ENCODE data around the gene EGFR. TPM values are rescaled to one million over a fixed set of nuclear protein-coding genes. Genes with fewer than 3 reads are reported as not detected.

Gene EGFR
- total RNA-seq, 1 donor from 2014 or later: 5.0 TPM

GRCh38 chr7:55224810-55225209 is 206.0 kb downstream of the EGFR start:
- H3K4me1 Mint-ChIP-seq (ENCODE audit: unreplicated experiment): peaks cover 6% of the 10 kb centered on the region
- H3K36me3 Mint-ChIP-seq (ENCODE audit: low read depth, unreplicated experiment): no peaks in the 10 kb centered on the region
- no peak overlapping the region for H3K27ac Mint-ChIP-seq (ENCODE audit: unreplicated experiment)
- no peak for DNase-seq (ENCODE audit: low spot score)
- H3K27me3 Mint-ChIP-seq (ENCODE audit: unreplicated experiment): peaks cover 1% of the 10 kb centered on the region
- H3K9me3 Mint-ChIP-seq (ENCODE audit: unreplicated experiment): no peaks in the 10 kb centered on the region
- no peak overlapping the region for H3K4me3 Mint-ChIP-seq (ENCODE audit: unreplicated experiment)
- no peak for TF ChIP-seq CTCF (IDR thresholded peaks at IDR 0.05; ENCODE audit: unreplicated experiment)

GRCh38 chr7:55230014-55230413 is 211.2 kb downstream of the EGFR start:
- DNase-seq (ENCODE audit: low spot score): no peak
- no peak overlapping the region for H3K4me3 Mint-ChIP-seq (ENCODE audit: unreplicated experiment)
- no peak for TF ChIP-seq CTCF (IDR thresholded peaks at IDR 0.05; ENCODE audit: unreplicated experiment)
- H3K9me3 Mint-ChIP-seq (ENCODE audit: unreplicated experiment): no peaks in the 10 kb centered on the region
- H3K4me1 Mint-ChIP-seq (ENCODE audit: unreplicated experiment): no peaks in the 10 kb centered on the region
- no peaks in the 10 kb centered on the region for H3K36me3 Mint-ChIP-seq (ENCODE audit: low read depth, unreplicated experiment)
- H3K27ac Mint-ChIP-seq (ENCODE audit: unreplicated experiment): no peak overlapping the region
- H3K27me3 Mint-ChIP-seq (ENCODE audit: unreplicated experiment): peaks cover 5% of the 10 kb centered on the region

GRCh38 chr7:55231736-55232280 is 213.0 kb downstream of the EGFR start:
- Mint-ChIP-seq H3K4me1 (ENCODE audit: unreplicated experiment) (no peaks in the 10 kb centered on the region), H3K9me3 (ENCODE audit: unreplicated experiment) (no peaks in the 10 kb centered on the region), H3K27me3 (ENCODE audit: unreplicated experiment) (peaks cover 5% of the 10 kb centered on the region), H3K36me3 (ENCODE audit: low read depth, unreplicated experiment) (no peaks in the 10 kb centered on the region), H3K27ac (ENCODE audit: unreplicated experiment) (no peak overlapping the region), H3K4me3 (ENCODE audit: unreplicated experiment) (no peak overlapping the region)
- DNase-seq (ENCODE audit: low spot score): no peak
- no peak for TF ChIP-seq CTCF (IDR thresholded peaks at IDR 0.05; ENCODE audit: unreplicated experiment)

GRCh38 chr7:55233001-55233400 is 214.2 kb downstream of the EGFR start:
- no peak overlapping the region for H3K27ac Mint-ChIP-seq (ENCODE audit: unreplicated experiment)
- no peaks in the 10 kb centered on the region for H3K4me1 Mint-ChIP-seq (ENCODE audit: unreplicated experiment)
- no peak for DNase-seq (ENCODE audit: low spot score)
- no peaks in the 10 kb centered on the region for H3K9me3 Mint-ChIP-seq (ENCODE audit: unreplicated experiment)
- peaks cover 5% of the 10 kb centered on the region for H3K27me3 Mint-ChIP-seq (ENCODE audit: unreplicated experiment)
- no peak overlapping the region for H3K4me3 Mint-ChIP-seq (ENCODE audit: unreplicated experiment)
- H3K36me3 Mint-ChIP-seq (ENCODE audit: low read depth, unreplicated experiment): no peaks in the 10 kb centered on the region
- no peak for TF ChIP-seq CTCF (IDR thresholded peaks at IDR 0.05; ENCODE audit: unreplicated experiment)

- H3K4me3 Mint-ChIP-seq (ENCODE audit: unreplicated experiment): no peak overlapping the region
- peaks cover 5% of the 10 kb centered on the region for H3K27me3 Mint-ChIP-seq (ENCODE audit: unreplicated experiment)
- no peak for DNase-seq (ENCODE audit: low spot score)
- no peak overlapping the region for H3K27ac Mint-ChIP-seq (ENCODE audit: unreplicated experiment)
- no peak for TF ChIP-seq CTCF (IDR thresholded peaks at IDR 0.05; ENCODE audit: unreplicated experiment)
- no peaks in the 10 kb centered on the region for H3K9me3 Mint-ChIP-seq (ENCODE audit: unreplicated experiment)
- H3K4me1 Mint-ChIP-seq (ENCODE audit: unreplicated experiment): no peaks in the 10 kb centered on the region
- H3K36me3 Mint-ChIP-seq (ENCODE audit: low read depth, unreplicated experiment): no peaks in the 10 kb centered on the region
Observed at GRCh38 chr7:55234408-55234807, 215.6 kb downstream of the EGFR start.
